H1 (cell line): ENCODE measurements around the gene VWF. TPM values are rescaled to one million over a fixed set of nuclear protein-coding genes. Genes with fewer than 3 reads are reported as not detected.

Experiments used
- CTCF ChIA-PET: fragments of 300-600 bp; sonication (Branson Sonifier 250); formaldehyde crosslinking; loops from one replicate; lab custom pipeline; 2021; ENCODE audit not compliant: partially characterized antibody; lab: Charles Lee
- POLR2A ChIA-PET: fragments of 300-600 bp; sonication (Branson Sonifier 250); formaldehyde crosslinking; loops from one replicate; lab custom pipeline; 2021; ENCODE audit warnings: inconsistent platforms; ENCODE audit not compliant: partially characterized antibody; lab: Charles Lee
- DNase-seq, 2 experiments: peaks; one replicate each; pipeline versions ENCODE4 v3.0.0 to v3.0.0-alpha.2; 2010 to 2022; ENCODE audit warnings: low spot score in 2 of 2, low read depth in 1 of 2, mixed read lengths in 1 of 2
- FAIRE-seq: peaks from 2 replicates; lab custom pipeline; 2011; peaks lifted over from hg19 to GRCh38; lab: Jason Lieb, UNC
- H2AFZ ChIP-seq: 2 replicates; pipeline ENCODE4 v1.8.1; 2012; ENCODE audit warnings: low read length, inconsistent platforms
- H2AK5ac ChIP-seq: 2 replicates; pipeline ENCODE4 v1.6.1; 2013; ENCODE audit warnings: low read depth, low read length
- H2BK120ac ChIP-seq: replicated peaks from 2 replicates; pipeline ENCODE3; 2013; ENCODE audit warnings: low read depth, low read length, inconsistent platforms
- H2BK12ac ChIP-seq: 2 replicates; pipeline ENCODE4 v1.6.1; 2013; ENCODE audit warnings: low read depth, low read length
- H2BK15ac ChIP-seq: 2 replicates; pipeline ENCODE4 v1.6.1; 2013; ENCODE audit warnings: low read length
- H2BK20ac ChIP-seq: 2 replicates; pipeline ENCODE4 v1.6.1; 2013; ENCODE audit warnings: low read length
- H2BK5ac ChIP-seq: 2 replicates; pipeline ENCODE4 v1.6.1; 2013; ENCODE audit warnings: low read depth, low read length
- H3K14ac ChIP-seq: 2 replicates; pipeline ENCODE4 v1.6.1; 2013; ENCODE audit warnings: inconsistent platforms; ENCODE audit not compliant: insufficient read length
- H3K18ac ChIP-seq: 2 replicates; pipeline ENCODE4 v1.6.1; 2013; ENCODE audit warnings: low read length; ENCODE audit errors: extremely low read depth
- H3K23ac ChIP-seq: 2 replicates; pipeline ENCODE4 v1.6.1; 2013; ENCODE audit warnings: inconsistent platforms; ENCODE audit not compliant: insufficient read length
- H3K23me2 ChIP-seq: 2 replicates; pipeline ENCODE4 v1.6.1; 2013; ENCODE audit warnings: low read depth, low read length
- H3K27ac ChIP-seq: 2 replicates; pipeline ENCODE4 v1.6.1; 2011; ENCODE audit warnings: low read depth, low read length, inconsistent platforms
- H3K27me3 ChIP-seq, 4 experiments: replicated peaks in 1 of 4; 1 replicate in 1 of 4; 2 replicates in 3 of 4; pipeline versions ENCODE4 v1.6.1 to v1.8.1; 2011 to 2013; ENCODE audit warnings: low read length in 3 of 4, mild to moderate bottlenecking in 3 of 4, inconsistent platforms in 2 of 4, mixed read lengths in 2 of 4, moderate library complexity in 1 of 4; ENCODE audit not compliant: control insufficient read depth in 3 of 4, insufficient read depth in 3 of 4; ENCODE audit errors: extremely low read depth in 1 of 4
- H3K36me3 ChIP-seq, 4 experiments: 2 replicates each; pipeline versions ENCODE4 v1.6.1 to v1.8.1; 2011 to 2013; ENCODE audit warnings: mild to moderate bottlenecking in 4 of 4, low read length in 3 of 4, moderate library complexity in 2 of 4, control low read depth in 1 of 4, inconsistent platforms in 1 of 4; ENCODE audit not compliant: insufficient read depth in 4 of 4, control insufficient read depth in 2 of 4
- H3K4ac ChIP-seq: replicated peaks from 2 replicates; pipeline ENCODE3; 2013; ENCODE audit warnings: low read length, low read depth, mixed read lengths, inconsistent platforms; ENCODE audit not compliant: insufficient read length
- H3K4me1 ChIP-seq, 4 experiments: replicated peaks in 1 of 4; 1 replicate in 1 of 4; 2 replicates in 3 of 4; pipeline versions ENCODE4 v1.6.1 to v1.8.1; 2011 to 2013; ENCODE audit warnings: low read length in 3 of 4, inconsistent platforms in 2 of 4, mixed read lengths in 1 of 4; ENCODE audit not compliant: insufficient read depth in 4 of 4, control insufficient read depth in 3 of 4
- H3K4me2 ChIP-seq, 2 experiments: 2 replicates each; pipeline versions ENCODE4 v1.6.1 to v1.8.1; 2011 to 2013; ENCODE audit warnings: low read depth in 2 of 2, low read length in 2 of 2, control low read depth in 1 of 2, inconsistent platforms in 1 of 2, mild to moderate bottlenecking in 1 of 2; ENCODE audit not compliant: insufficient read depth in 1 of 2
- H3K4me3 ChIP-seq, 4 experiments: fragments of 200-600, 300-600 bp in 1 of 4; sonication (generic), shearing (Covaris generic), sonication (Bioruptor Twin) in 1 of 4; 2 replicates each; pipeline versions ENCODE4 v1.5.1 to v1.8.1; 2011 to 2016; ENCODE audit warnings: low read length in 4 of 4, low read depth in 3 of 4, control low read depth in 2 of 4, inconsistent platforms in 2 of 4, mild to moderate bottlenecking in 2 of 4, mixed read lengths in 1 of 4, moderate library complexity in 1 of 4; ENCODE audit not compliant: insufficient read depth in 2 of 4; ENCODE audit errors: extremely low read depth in 1 of 4
- H3K56ac ChIP-seq: replicated peaks from 2 replicates; pipeline ENCODE3; 2013; ENCODE audit warnings: low read depth, mild to moderate bottlenecking, mixed read lengths, low read length, inconsistent platforms; ENCODE audit not compliant: insufficient read length
- H3K79me1 ChIP-seq: 2 replicates; pipeline ENCODE4 v1.6.1; 2013; ENCODE audit warnings: low read depth, low read length, control low read depth
- H3K79me2 ChIP-seq, 2 experiments: 2 replicates each; pipeline versions ENCODE4 v1.6.1 to v1.8.1; 2012 to 2013; ENCODE audit warnings: low read length in 2 of 2, mild to moderate bottlenecking in 2 of 2, inconsistent platforms in 1 of 2; ENCODE audit not compliant: insufficient read depth in 2 of 2, control insufficient read depth in 1 of 2
- H3K9ac ChIP-seq, 4 experiments: replicated peaks in 1 of 4; 1 replicate in 1 of 4; 2 replicates in 3 of 4; pipeline versions ENCODE4 v1.6.1 to v1.8.1; 2011 to 2013; ENCODE audit warnings: low read depth in 3 of 4, low read length in 3 of 4, control low read depth in 2 of 4, mild to moderate bottlenecking in 2 of 4, moderate library complexity in 2 of 4, inconsistent platforms in 1 of 4; ENCODE audit errors: extremely low read depth in 1 of 4
- H3K9me3 ChIP-seq, 2 experiments: 2 replicates each; pipeline versions ENCODE4 v1.6.1 to v1.8.1; 2012 to 2013; ENCODE audit warnings: mild to moderate bottlenecking in 2 of 2, moderate library complexity in 2 of 2, control low read depth in 1 of 2, inconsistent platforms in 1 of 2, low read depth in 1 of 2, low read length in 1 of 2, mixed read lengths in 1 of 2; ENCODE audit not compliant: insufficient read depth in 2 of 2
- H4K20me1 ChIP-seq, 2 experiments: replicated peaks in 1 of 2; 2 replicates each; pipeline versions ENCODE3 to v1.8.1; 2011 to 2013; ENCODE audit warnings: inconsistent platforms in 2 of 2, low read length in 2 of 2, mild to moderate bottlenecking in 1 of 2; ENCODE audit not compliant: insufficient read depth in 2 of 2, control insufficient read depth in 1 of 2
- H4K5ac ChIP-seq: 2 replicates; pipeline ENCODE4 v1.6.1; 2013; ENCODE audit warnings: low read length, low read depth, mixed read lengths, inconsistent platforms; ENCODE audit not compliant: insufficient read length
- H4K8ac ChIP-seq: 2 replicates; pipeline ENCODE4 v1.8.0; 2013; ENCODE audit warnings: mild to moderate bottlenecking, moderate library complexity, low read length, inconsistent platforms; ENCODE audit not compliant: insufficient read depth; ENCODE audit errors: extremely low read depth
- H4K91ac ChIP-seq: replicated peaks from 2 replicates; pipeline ENCODE3; 2013; ENCODE audit warnings: low read length, mixed read lengths, inconsistent platforms; ENCODE audit not compliant: insufficient read length
- CTBP2 ChIP-seq: IDR thresholded peaks from 2 replicates; pipeline ENCODE4 v1.7.0; 2011; ENCODE audit warnings: borderline replicate concordance, mild to moderate bottlenecking, moderate library complexity, mixed read lengths, low read length; ENCODE audit not compliant: insufficient read depth, insufficient read length
- RBBP5 ChIP-seq: IDR thresholded peaks from 2 replicates; pipeline ENCODE4 v1.7.1; 2012; ENCODE audit warnings: low read depth, mild to moderate bottlenecking, inconsistent platforms, low read length, moderate library complexity, borderline replicate concordance
- TAF7 ChIP-seq: optimal IDR thresholded peaks from 2 replicates; pipeline ENCODE3; 2011; ENCODE audit warnings: low read depth, mild to moderate bottlenecking, inconsistent platforms, low read length, moderate library complexity, borderline replicate concordance
- WGBS, 2 experiments: shearing (Covaris generic) in 1 of 2; methylation state at CpG; one replicate each; pipeline versions ENCODE4 v1.1.6 to v1.1.7; 2013 to 2015; ENCODE audit warnings: low lambda C conversion rate in 2 of 2, mixed read lengths in 2 of 2, inconsistent platforms in 1 of 2, low coverage in 1 of 2, missing lambda C conversion rate in 1 of 2; ENCODE audit not compliant: insufficient replicate concordance in 2 of 2, insufficient coverage in 1 of 2, insufficient read length in 1 of 2; ENCODE audit errors: extremely low coverage in 1 of 2, missing lambda C conversion rate in 1 of 2; 5-methylcytosine and 5-hydroxymethylcytosine counted together
- polyA plus RNA-seq, 7 experiments: library from polyadenylated mRNA; depleted of rRNA in 3 of 7; stranded (reverse) in 5 of 7; unstranded in 2 of 7; fragments of >200 nt in 5 of 7; fragments of 200-250 nt in 2 of 7; gene quantifications; 1 replicate in 5 of 7; 2 replicates in 1 of 7; 4 replicates in 1 of 7; pipeline versions ENCODE4 v1.2.1 to v1.2.3, GENCODE V29; 2011 to 2013; ENCODE audit warnings: missing spikeins in 2 of 7, mixed read lengths in 2 of 7
- total RNA-seq: library from RNA; stranded (reverse); fragmentation: NEBNext Ultra II Directional; extraction: Animal tissue kit (Norgen Biotek cat#: 25700); gene quantifications from 2 replicates; pipeline ENCODE4 v1.2.1, GENCODE V29; 2021

Gene VWF
- total and polyA plus RNA-seq, 2 of the 8 experiments (the other 6 are each of a cell fraction or from before 2014, with no cell fraction given): 0.39 to 0.60 TPM

DNA sequence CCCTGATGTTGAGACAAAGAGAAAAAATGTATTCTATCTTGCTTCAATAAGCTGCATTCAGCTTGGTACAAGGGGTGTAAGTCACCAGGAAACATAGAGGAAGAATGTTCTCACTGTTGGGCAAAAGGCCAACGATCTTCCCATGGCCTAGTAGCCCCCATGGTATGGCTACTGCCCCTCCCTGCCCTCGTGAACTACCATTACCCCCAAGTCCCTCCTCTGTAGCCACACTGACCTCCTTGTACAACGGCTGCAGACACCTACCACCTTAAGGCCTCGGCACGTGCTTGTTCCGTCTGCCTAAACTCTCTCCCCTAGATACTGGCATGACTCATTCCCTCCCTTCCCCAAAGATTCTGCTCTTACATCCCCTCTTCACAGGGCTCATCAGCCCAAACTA lies 97.5 kb downstream of the VWF start:
- Histone ChIP-seq H3K23ac (no peak overlapping the region), H2BK20ac (no peak overlapping the region), H4K91ac (no peak overlapping the region), H3K4me3 (no peak overlapping the region), H4K5ac (no peak overlapping the region), H3K27ac (no peak overlapping the region), H3K18ac (no peak overlapping the region), H3K4me2 (no peak overlapping the region), H4K8ac (peak overlapping the region; percentile 85; the same call in 1 of the 2 replicates), H3K9me3 (peaks cover 3 to 10% of the 10 kb centered on the region in 2 experiments; a peak in 2 of 4 replicates), H3K4ac (no peak overlapping the region), H3K56ac (no peak overlapping the region), H3K4me1 (no peaks in the 10 kb centered on the region), H3K27me3 (no peaks in the 10 kb centered on the region), H2AK5ac (no peak overlapping the region), H3K14ac (no peak overlapping the region), H2AFZ (no peak overlapping the region), H3K23me2 (no peaks in the 10 kb centered on the region), H2BK12ac (no peak overlapping the region), H3K36me3 (no peaks in the 10 kb centered on the region), H2BK5ac (no peak overlapping the region), H2BK15ac (no peak overlapping the region), H3K9ac (no peak overlapping the region), H3K79me1 (no peaks in the 10 kb centered on the region), H3K79me2 (no peaks in the 10 kb centered on the region), H2BK120ac (no peak overlapping the region), H4K20me1 (no peaks in the 10 kb centered on the region)
- ChIA-PET CTCF (interaction anchor here (1.0 to 2.1 kb wide), 3 partner anchors 11 to 50 kb away, joined by 3 to 11 read pairs (median 3); no protein-coding TSS in a partner anchor), POLR2A (no interaction called here)
- FAIRE-seq: no peak
- 86% methylated on average over 6 of the region's 6 CpGs; no CpG with 5 or more reads in 1 of the 2 experiments for WGBS, 2 experiments
- DNase-seq: no peak
- TF ChIP-seq TAF7 (no peak), RBBP5 (no peak), CTBP2 (no peak)
